ENCODE data around the gene NCKAP1.

Gene NCKAP1

GRCh38 chr2:182867426-182868053 lies 170.7 kb downstream of the NCKAP1 start:
- Histone ChIP-seq H3K4me3 (no peak overlapping the region), H3K9ac (ENCODE audit: insufficient read length) (no peak overlapping the region)

GRCh38 chr2:182866461-182867406 lies 171.5 kb downstream of the NCKAP1 start, which contains the start of gene FRZB:
Gene FRZB, minus strand, starts transcription at chr2:182866637. Its CDS starts 85 bp downstream, at chr2:182866552.
- Histone ChIP-seq H3K4me3 (no peak within 1 kb of the TSS), H3K9ac (ENCODE audit: insufficient read length) (no peak within 1 kb of the TSS), H3K36me3 (ENCODE audit: insufficient read depth, low read length) (no peaks in the 10 kb centered on the region), H3K27ac (no peak within 1 kb of the TSS), H3K9me3 (ENCODE audit: low read depth, low read length) (no peaks in the 10 kb centered on the region)
- no peak for TF ChIP-seq FOXP2 (optimal IDR thresholded peaks at IDR 0.05; ENCODE audit: control extremely low read depth, extremely low read length, insufficient read depth)
- no peak for TF ChIP-seq EZH2 (IDR thresholded peaks at IDR 0.05)
- TF ChIP-seq POLR2AphosphoS5 (IDR thresholded peaks at IDR 0.05; ENCODE audit: borderline replicate concordance, low read depth, low read length), result no peak
- no peak for DNase-seq (ENCODE audit: low read depth, low spot score)

More at GRCh38 chr2:182867426-182868053, 170.7 kb downstream of the NCKAP1 start:
- no peak for DNase-seq (ENCODE audit: low read depth, low spot score)
- TF ChIP-seq EZH2 (IDR thresholded peaks at IDR 0.05), result no peak
- no peaks in the 10 kb centered on the region for H3K36me3 ChIP-seq (ENCODE audit: insufficient read depth, low read length)
- no peak overlapping the region for H3K27ac ChIP-seq
- no peaks in the 10 kb centered on the region for H3K9me3 ChIP-seq (ENCODE audit: low read depth, low read length)

GRCh38 chr2:182866095-182866460 lies 172.2 kb downstream of the NCKAP1 start:
- TF ChIP-seq POLR2AphosphoS5 (IDR thresholded peaks at IDR 0.05; ENCODE audit: borderline replicate concordance, low read depth, low read length) (no peak), FOXP2 (optimal IDR thresholded peaks at IDR 0.05; ENCODE audit: control extremely low read depth, extremely low read length, insufficient read depth) (no peak), EZH2 (IDR thresholded peaks at IDR 0.05) (no peak)
- no peaks in the 10 kb centered on the region for H3K36me3 ChIP-seq (ENCODE audit: insufficient read depth, low read length)
- H3K27ac ChIP-seq, result no peak overlapping the region
- H3K9me3 ChIP-seq (ENCODE audit: low read depth, low read length), result no peaks in the 10 kb centered on the region
- no peak overlapping the region for H3K4me3 ChIP-seq
- no peak overlapping the region for H3K9ac ChIP-seq (ENCODE audit: insufficient read length)
- DNase-seq (ENCODE audit: low read depth, low spot score), result no peak

- H3K9me3 ChIP-seq (ENCODE audit: low read depth, low read length), result no peaks in the 10 kb centered on the region
- H3K36me3 ChIP-seq (ENCODE audit: insufficient read depth, low read length), result no peaks in the 10 kb centered on the region
- no peak for TF ChIP-seq POLR2AphosphoS5 (IDR thresholded peaks at IDR 0.05; ENCODE audit: borderline replicate concordance, low read depth, low read length)
- TF ChIP-seq FOXP2 (optimal IDR thresholded peaks at IDR 0.05; ENCODE audit: control extremely low read depth, extremely low read length, insufficient read depth), result no peak
- TF ChIP-seq EZH2 (IDR thresholded peaks at IDR 0.05), result no peak
- no peak for DNase-seq (ENCODE audit: low read depth, low spot score)
- H3K4me3 ChIP-seq, result no peak overlapping the region
- H3K9ac ChIP-seq (ENCODE audit: insufficient read length), result no peak overlapping the region
- no peak overlapping the region for H3K27ac ChIP-seq
These were observed 173.2 kb downstream of the NCKAP1 start for GRCh38 chr2:182864949-182865570.

GRCh38 chr2:182863642-182864041 lies 174.6 kb downstream of the NCKAP1 start:
- Histone ChIP-seq H3K9me3 (ENCODE audit: low read depth, low read length) (no peaks in the 10 kb centered on the region), H3K27ac (no peak overlapping the region), H3K4me3 (no peak overlapping the region), H3K36me3 (ENCODE audit: insufficient read depth, low read length) (no peaks in the 10 kb centered on the region), H3K9ac (ENCODE audit: insufficient read length) (no peak overlapping the region)
- DNase-seq (ENCODE audit: low read depth, low spot score), result no peak
- no peak for TF ChIP-seq POLR2AphosphoS5 (IDR thresholded peaks at IDR 0.05; ENCODE audit: borderline replicate concordance, low read depth, low read length)
- no peak for TF ChIP-seq FOXP2 (optimal IDR thresholded peaks at IDR 0.05; ENCODE audit: control extremely low read depth, extremely low read length, insufficient read depth)
- TF ChIP-seq EZH2 (IDR thresholded peaks at IDR 0.05), result no peak

- Histone ChIP-seq H3K9me3 (ENCODE audit: low read depth, low read length) (no peaks in the 10 kb centered on the region), H3K9ac (ENCODE audit: insufficient read length) (no peak overlapping the region), H3K36me3 (ENCODE audit: insufficient read depth, low read length) (no peaks in the 10 kb centered on the region), H3K27ac (no peak overlapping the region), H3K4me3 (no peak overlapping the region)
- DNase-seq (ENCODE audit: low read depth, low spot score), result no peak
- TF ChIP-seq EZH2 (IDR thresholded peaks at IDR 0.05) (no peak), POLR2AphosphoS5 (IDR thresholded peaks at IDR 0.05; ENCODE audit: borderline replicate concordance, low read depth, low read length) (no peak), FOXP2 (optimal IDR thresholded peaks at IDR 0.05; ENCODE audit: control extremely low read depth, extremely low read length, insufficient read depth) (no peak)
These were observed 176.2 kb downstream of the NCKAP1 start for GRCh38 chr2:182862091-182862490.

- DNase-seq (ENCODE audit: low read depth, low spot score), result no peak
- Histone ChIP-seq H3K27ac (no peak overlapping the region), H3K4me3 (no peak overlapping the region), H3K9me3 (ENCODE audit: low read depth, low read length) (no peaks in the 10 kb centered on the region), H3K36me3 (ENCODE audit: insufficient read depth, low read length) (no peaks in the 10 kb centered on the region), H3K9ac (ENCODE audit: insufficient read length) (no peak overlapping the region)
- TF ChIP-seq POLR2AphosphoS5 (IDR thresholded peaks at IDR 0.05; ENCODE audit: borderline replicate concordance, low read depth, low read length) (no peak), EZH2 (IDR thresholded peaks at IDR 0.05) (no peak)
These were observed 177.4 kb downstream of the NCKAP1 start for GRCh38 chr2:182860858-182861257.
